ENCODE data around the gene ALG14. TPM values are rescaled to one million over a fixed set of nuclear protein-coding genes. Genes with fewer than 3 reads are reported as not detected.
"Not testable (repeated sequence)": the region's sequence is repeated elsewhere in the genome, so short reads cannot be mapped to it uniquely, and the experiment has no call there.

ALG14 gene
- total RNA-seq, 2 donors from 2014 or later = 1.6 TPM

DNA sequence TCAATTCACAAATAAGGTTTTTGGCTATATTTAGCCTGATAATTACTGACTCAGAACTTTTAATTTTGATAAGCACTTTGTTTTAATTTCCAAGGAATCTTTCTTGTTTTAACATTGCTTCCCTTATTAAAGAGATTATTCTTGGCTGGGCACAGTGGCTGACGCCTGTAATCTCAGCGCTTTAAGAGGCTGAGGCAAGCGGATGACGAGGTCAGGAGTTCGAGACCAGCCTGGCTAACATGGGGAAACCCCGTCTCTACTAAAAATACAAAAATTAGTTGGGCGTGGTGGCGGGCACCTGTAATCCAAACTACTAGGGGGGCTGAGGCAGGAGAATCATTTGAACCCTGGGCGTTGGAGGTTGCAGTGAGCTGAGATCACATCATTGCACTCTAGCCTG, 13.8 kb downstream of the ALG14 start:
- Histone ChIP-seq H3K27ac (peak overlapping the region in 1 of 2 donors; percentile 69), H3K4me3 (peak overlapping the region; percentile 44)
- no peak for DNase-seq (ENCODE audit: low spot score)

DNA sequence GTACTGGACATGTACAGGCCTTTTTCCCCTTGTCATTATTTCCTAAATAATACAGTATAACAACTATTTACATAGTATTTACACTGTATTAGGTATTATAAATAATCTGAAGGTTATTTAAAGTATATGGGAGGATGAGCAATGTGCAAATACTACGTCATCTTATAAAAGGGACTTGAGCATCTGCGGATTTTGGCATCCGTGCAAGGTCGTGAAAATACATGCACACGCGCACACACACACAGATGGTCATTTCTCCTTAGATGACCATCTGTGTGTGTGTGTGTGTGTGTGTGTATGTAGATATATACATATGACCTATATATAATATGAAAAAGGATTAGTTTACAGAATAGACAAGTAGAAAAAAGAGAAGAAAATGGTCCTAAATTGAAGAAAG, 15.4 kb downstream of the ALG14 start:
- Histone ChIP-seq H3K9me3 (no peaks in the 10 kb centered on the region), H3K27ac (no peak overlapping the region), H3K27me3 (replicated peaks; ENCODE audit: insufficient read depth) (no peaks in the 10 kb centered on the region), H3K4me1 (ENCODE audit: control insufficient read depth in 1 of 2, low read depth in 2 of 2) (peaks cover 0 to 7% of the 10 kb centered on the region in 2 donors), H3K36me3 (no peaks in the 10 kb centered on the region), H3K4me3 (no peak overlapping the region)
- DNase-seq (ENCODE audit: low spot score) (no peak), ATAC-seq (ENCODE audit: insufficient number of reproducible peaks, low FRiP score, low read depth) (no peak)
- TF ChIP-seq, protein P1, sequence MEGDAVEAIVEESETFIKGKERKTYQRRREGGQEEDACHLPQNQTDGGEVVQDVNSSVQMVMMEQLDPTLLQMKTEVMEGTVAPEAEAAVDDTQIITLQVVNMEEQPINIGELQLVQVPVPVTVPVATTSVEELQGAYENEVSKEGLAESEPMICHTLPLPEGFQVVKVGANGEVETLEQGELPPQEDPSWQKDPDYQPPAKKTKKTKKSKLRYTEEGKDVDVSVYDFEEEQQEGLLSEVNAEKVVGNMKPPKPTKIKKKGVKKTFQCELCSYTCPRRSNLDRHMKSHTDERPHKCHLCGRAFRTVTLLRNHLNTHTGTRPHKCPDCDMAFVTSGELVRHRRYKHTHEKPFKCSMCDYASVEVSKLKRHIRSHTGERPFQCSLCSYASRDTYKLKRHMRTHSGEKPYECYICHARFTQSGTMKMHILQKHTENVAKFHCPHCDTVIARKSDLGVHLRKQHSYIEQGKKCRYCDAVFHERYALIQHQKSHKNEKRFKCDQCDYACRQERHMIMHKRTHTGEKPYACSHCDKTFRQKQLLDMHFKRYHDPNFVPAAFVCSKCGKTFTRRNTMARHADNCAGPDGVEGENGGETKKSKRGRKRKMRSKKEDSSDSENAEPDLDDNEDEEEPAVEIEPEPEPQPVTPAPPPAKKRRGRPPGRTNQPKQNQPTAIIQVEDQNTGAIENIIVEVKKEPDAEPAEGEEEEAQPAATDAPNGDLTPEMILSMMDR (IDR thresholded peaks at IDR 0.05) = no peak

More for the DNA sequence above, 13.8 kb downstream of the ALG14 start:
- Histone ChIP-seq H3K27me3 (replicated peaks; ENCODE audit: insufficient read depth) (no peaks in the 10 kb centered on the region), H3K4me1 (ENCODE audit: control insufficient read depth in 1 of 2, low read depth in 2 of 2) (peaks cover 0 to 7% of the 10 kb centered on the region in 2 donors), H3K9me3 (no peaks in the 10 kb centered on the region), H3K36me3 (no peaks in the 10 kb centered on the region)
- no peak for ATAC-seq (ENCODE audit: insufficient number of reproducible peaks, low FRiP score, low read depth)
- TF ChIP-seq, protein P1 (IDR thresholded peaks at IDR 0.05) = no peak

DNA sequence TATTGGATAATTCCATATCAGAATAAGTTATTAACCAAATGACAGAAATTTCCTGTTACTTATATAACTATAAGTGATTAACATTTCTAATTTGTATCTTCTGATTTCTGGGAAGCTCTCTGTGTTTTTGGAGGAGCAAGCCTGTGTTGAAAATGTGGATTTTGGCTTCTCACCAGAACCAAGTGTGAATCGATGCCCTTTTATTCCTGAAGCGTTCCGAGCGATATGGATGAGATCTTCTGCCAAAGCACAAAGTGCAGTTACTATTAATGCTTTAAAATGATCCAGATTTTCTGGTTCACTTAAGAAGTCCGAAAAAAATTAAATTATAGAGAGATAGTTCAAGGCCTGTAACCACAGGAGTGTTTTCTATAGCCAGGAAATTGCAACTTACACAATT, 22.8 kb downstream of the ALG14 start:
- TF ChIP-seq, protein P1 (IDR thresholded peaks at IDR 0.05) = no peak
- no peaks in the 10 kb centered on the region for H3K36me3 ChIP-seq
- peaks cover 0 to 8% of the 10 kb centered on the region in 2 donors for H3K4me1 ChIP-seq (ENCODE audit: control insufficient read depth in 1 of 2, low read depth in 2 of 2)
- no peak overlapping the region for H3K27ac ChIP-seq
- ATAC-seq (ENCODE audit: insufficient number of reproducible peaks, low FRiP score, low read depth) = no peak
- DNase-seq (ENCODE audit: low spot score) = no peak
- no peaks in the 10 kb centered on the region for H3K9me3 ChIP-seq
- no peaks in the 10 kb centered on the region for H3K27me3 ChIP-seq (replicated peaks; ENCODE audit: insufficient read depth)
- H3K4me3 ChIP-seq = no peak overlapping the region

DNA sequence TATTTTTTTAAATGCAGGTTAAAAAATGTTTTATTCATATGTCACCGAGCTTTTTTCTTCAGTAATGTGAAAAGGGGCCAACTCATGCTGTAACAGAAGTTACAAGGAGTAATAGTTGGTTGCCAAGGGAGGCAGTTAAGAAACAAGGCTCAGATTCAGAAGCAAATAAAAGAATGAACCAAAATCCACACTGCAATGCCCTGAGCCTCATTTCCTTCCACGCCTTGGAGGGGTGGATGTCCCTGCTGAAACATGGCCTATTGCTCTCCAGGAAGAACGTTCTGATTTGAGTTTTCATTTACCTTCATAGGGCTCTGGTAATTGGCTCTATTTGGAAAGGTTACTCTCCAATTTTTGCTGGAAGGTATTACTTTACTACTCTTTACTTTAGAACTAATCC, 24.4 kb downstream of the ALG14 start:
- DNase-seq (ENCODE audit: low spot score) (no peak), ATAC-seq (ENCODE audit: insufficient number of reproducible peaks, low FRiP score, low read depth) (no peak)
- Histone ChIP-seq H3K36me3 (no peaks in the 10 kb centered on the region), H3K27me3 (replicated peaks; ENCODE audit: insufficient read depth) (no peaks in the 10 kb centered on the region), H3K4me1 (ENCODE audit: control insufficient read depth in 1 of 2, low read depth in 2 of 2) (peaks cover 0 to 9% of the 10 kb centered on the region in 2 donors), H3K9me3 (no peaks in the 10 kb centered on the region), H3K27ac (no peak overlapping the region), H3K4me3 (no peak overlapping the region)
- TF ChIP-seq, protein P1 (IDR thresholded peaks at IDR 0.05) = no peak

DNA sequence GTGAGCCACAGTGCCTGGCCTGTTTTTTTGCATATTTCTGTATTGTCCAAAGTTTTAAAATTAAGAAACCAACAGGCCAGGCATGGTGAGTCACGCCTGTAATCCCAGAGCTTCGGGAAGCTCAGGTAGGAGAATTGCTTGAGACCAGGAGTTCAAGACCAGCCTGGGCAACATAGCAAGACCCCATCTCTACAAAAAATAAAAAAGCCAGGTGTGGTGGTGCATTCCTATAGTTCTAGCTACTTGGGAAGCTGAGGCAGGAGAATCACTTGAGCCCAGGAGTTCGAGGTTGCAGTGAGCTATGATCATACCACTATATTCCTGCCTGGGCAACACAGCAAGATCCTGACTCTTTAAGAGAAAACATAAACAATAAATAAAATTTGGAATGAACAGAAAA, 25.1 kb downstream of the ALG14 start:
- not testable (repeated sequence) for H3K27me3 ChIP-seq (replicated peaks; ENCODE audit: insufficient read depth); H3K36me3 ChIP-seq; H3K4me3 ChIP-seq; H3K9me3 ChIP-seq; H3K27ac ChIP-seq; DNase-seq (ENCODE audit: low spot score); ATAC-seq (ENCODE audit: insufficient number of reproducible peaks, low FRiP score, low read depth)
- peaks cover 0 to 16% of the 10 kb centered on the region in 2 donors for H3K4me1 ChIP-seq (ENCODE audit: control insufficient read depth in 1 of 2, low read depth in 2 of 2)

DNA sequence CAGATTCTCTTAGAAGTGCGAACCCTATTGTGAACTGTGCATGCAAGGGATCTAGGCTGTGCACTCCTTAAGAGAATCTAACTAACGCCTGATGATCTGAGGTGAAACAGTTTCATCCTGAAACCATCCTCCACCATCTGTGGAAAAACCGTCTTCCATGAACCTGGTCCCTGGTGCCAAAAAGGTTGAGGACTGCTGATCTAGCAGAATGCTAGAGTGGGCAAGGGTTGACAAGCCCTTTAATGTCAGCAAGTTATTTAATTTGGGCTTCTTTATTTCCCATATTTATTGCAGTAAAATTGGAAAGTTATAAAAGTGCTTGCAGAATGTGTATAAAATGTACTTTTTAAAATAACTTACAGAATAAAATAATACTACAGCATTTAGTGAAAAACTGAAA, 26.4 kb downstream of the ALG14 start:
- TF ChIP-seq, protein P1 (IDR thresholded peaks at IDR 0.05) = no peak
- Histone ChIP-seq H3K9me3 (no peaks in the 10 kb centered on the region), H3K4me3 (no peak overlapping the region), H3K4me1 (ENCODE audit: control insufficient read depth in 1 of 2, low read depth in 2 of 2) (peaks cover under 1 to 27% of the 10 kb centered on the region in 2 donors), H3K27me3 (replicated peaks; ENCODE audit: insufficient read depth) (no peaks in the 10 kb centered on the region), H3K27ac (no peak overlapping the region), H3K36me3 (no peaks in the 10 kb centered on the region)
- ATAC-seq (ENCODE audit: insufficient number of reproducible peaks, low FRiP score, low read depth) (no peak), DNase-seq (ENCODE audit: low spot score) (no peak)

All from thoracic aorta (tissue), 2 donors.